H9 (cell line): ENCODE measurements around the gene FASTKD1. TPM values are rescaled to one million over a fixed set of nuclear protein-coding genes. Genes with fewer than 3 reads are reported as not detected.

ENCODE experiments used
- DNase-seq: peaks from one replicate; pipeline ENCODE4 v3.0.0-alpha.2; 2017
- H2AFZ ChIP-seq: one replicate; pipeline ENCODE4 v1.6.1; 2013; ENCODE audit warnings: mild to moderate bottlenecking, low read length, control low read depth, moderate library complexity
- H2AK5ac ChIP-seq: 2 replicates; pipeline ENCODE4 v1.6.1; 2013; ENCODE audit warnings: low read length, control low read depth, mixed read lengths; ENCODE audit not compliant: insufficient read length
- H2BK120ac ChIP-seq: one replicate; pipeline ENCODE4 v1.6.1; 2013; ENCODE audit warnings: low read depth, mild to moderate bottlenecking, low read length, control low read depth, inconsistent platforms; ENCODE audit not compliant: poor library complexity, severe bottlenecking
- H2BK12ac ChIP-seq: 2 replicates; pipeline ENCODE4 v1.6.1; 2013; ENCODE audit warnings: low read length, control low read depth, mixed read lengths, low read depth; ENCODE audit not compliant: insufficient read length
- H2BK15ac ChIP-seq: 2 replicates; pipeline ENCODE4 v1.6.1; 2013; ENCODE audit warnings: low read depth, low read length, control low read depth
- H2BK20ac ChIP-seq: one replicate; pipeline ENCODE4 v1.6.1; 2013; ENCODE audit warnings: low read depth, mild to moderate bottlenecking, low read length, control low read depth, inconsistent platforms; ENCODE audit not compliant: poor library complexity, severe bottlenecking
- H2BK5ac ChIP-seq: 2 replicates; pipeline ENCODE4 v1.6.1; 2013; ENCODE audit warnings: low read length, control low read depth, mixed read lengths; ENCODE audit not compliant: insufficient read length
- H3K14ac ChIP-seq: 2 replicates; pipeline ENCODE4 v1.6.1; 2013; ENCODE audit warnings: low read length, control low read depth; ENCODE audit not compliant: insufficient read depth
- H3K18ac ChIP-seq: 2 replicates; pipeline ENCODE4 v1.6.1; 2013; ENCODE audit warnings: low read depth, mild to moderate bottlenecking, mixed read lengths, low read length, control low read depth; ENCODE audit not compliant: insufficient read length
- H3K23ac ChIP-seq: 2 replicates; pipeline ENCODE4 v1.6.1; 2013; ENCODE audit warnings: low read length, control low read depth, mixed read lengths, low read depth; ENCODE audit not compliant: insufficient read length
- H3K23me2 ChIP-seq: 2 replicates; pipeline ENCODE4 v1.6.1; 2013; ENCODE audit warnings: low read depth, mild to moderate bottlenecking, mixed read lengths, low read length, control low read depth; ENCODE audit not compliant: insufficient read length, poor library complexity, severe bottlenecking
- H3K27ac ChIP-seq: 2 replicates; pipeline ENCODE4 v1.5.1; 2013; ENCODE audit warnings: low read length, control low read depth, mixed read lengths, low read depth; ENCODE audit not compliant: insufficient read length
- H3K27me3 ChIP-seq: 2 replicates; pipeline ENCODE4 v1.6.1; 2013; ENCODE audit warnings: low read length, control low read depth, inconsistent platforms; ENCODE audit not compliant: insufficient read depth
- H3K4ac ChIP-seq: 2 replicates; pipeline ENCODE4 v1.6.1; 2013; ENCODE audit warnings: low read depth, mild to moderate bottlenecking, control low read depth, inconsistent platforms, low read length, moderate library complexity
- H3K4me1 ChIP-seq: 2 replicates; pipeline ENCODE4 v1.6.1; 2013; ENCODE audit warnings: low read length, control low read depth, inconsistent platforms; ENCODE audit not compliant: insufficient read depth
- H3K4me2 ChIP-seq: 2 replicates; pipeline ENCODE4 v1.6.1; 2013; ENCODE audit warnings: low read length, control low read depth, mixed read lengths; ENCODE audit not compliant: insufficient read length, insufficient read depth
- H3K56ac ChIP-seq: 2 replicates; pipeline ENCODE4 v1.6.1; 2013; ENCODE audit warnings: low read depth, mild to moderate bottlenecking, mixed read lengths, low read length, control low read depth; ENCODE audit not compliant: insufficient read length
- H3K79me1 ChIP-seq: 2 replicates; pipeline ENCODE4 v1.6.1; 2013; ENCODE audit warnings: low read depth, mild to moderate bottlenecking, moderate library complexity, low read length, control low read depth, inconsistent platforms; ENCODE audit not compliant: insufficient read depth, poor library complexity, severe bottlenecking
- H3K79me2 ChIP-seq: 2 replicates; pipeline ENCODE4 v1.6.1; 2013; ENCODE audit warnings: low read length, control low read depth, inconsistent platforms; ENCODE audit not compliant: insufficient read depth
- H3K9ac ChIP-seq: 2 replicates; pipeline ENCODE4 v1.6.1; 2013; ENCODE audit warnings: low read length, control low read depth, mixed read lengths; ENCODE audit not compliant: insufficient read length; ENCODE audit errors: extremely low read depth
- H3K9me3 ChIP-seq: one replicate; pipeline ENCODE4 v1.6.1; 2013; ENCODE audit warnings: low read depth, low read length, inconsistent platforms; ENCODE audit not compliant: control insufficient read depth
- H3T11ph ChIP-seq: one replicate; pipeline ENCODE4 v1.6.1; 2013; ENCODE audit warnings: mild to moderate bottlenecking, low read length, control low read depth, inconsistent platforms
- H4K20me1 ChIP-seq: one replicate; pipeline ENCODE4 v1.6.1; 2013; ENCODE audit not compliant: control insufficient read depth, insufficient read length, insufficient read depth
- H4K5ac ChIP-seq: 2 replicates; pipeline ENCODE4 v1.6.1; 2013; ENCODE audit warnings: low read depth, mild to moderate bottlenecking, mixed read lengths, low read length, control low read depth; ENCODE audit not compliant: insufficient read length
- H4K8ac ChIP-seq: replicated peaks from 2 replicates; pipeline ENCODE4 v1.6.1; 2013; ENCODE audit warnings: low read length, control low read depth, mixed read lengths, low read depth; ENCODE audit not compliant: insufficient read length
- H4K91ac ChIP-seq: 2 replicates; pipeline ENCODE4 v1.6.1; 2013; ENCODE audit warnings: low read depth, mild to moderate bottlenecking, moderate library complexity, mixed read lengths, low read length, control low read depth; ENCODE audit not compliant: insufficient read length
- H3K27ac Mint-ChIP-seq, 3 experiments: 2 replicates in 2 of 3; 3 replicates in 1 of 3; pipeline ENCODE4 v1.8.0; 2020 to 2021; ENCODE audit warnings: mixed read lengths in 3 of 3, mild to moderate bottlenecking in 1 of 3, moderate library complexity in 1 of 3
- H3K27me3 Mint-ChIP-seq: 2 replicates; pipeline ENCODE4 v1.8.0; 2021; ENCODE audit warnings: low read depth, mild to moderate bottlenecking, moderate library complexity, mixed read lengths
- H3K36me3 Mint-ChIP-seq, 3 experiments: 2 replicates in 2 of 3; 3 replicates in 1 of 3; pipeline ENCODE4 v1.8.0; 2020 to 2021; ENCODE audit warnings: low read depth in 3 of 3, mixed read lengths in 3 of 3; ENCODE audit not compliant: insufficient read depth in 1 of 3
- H3K4me1 Mint-ChIP-seq, 2 experiments: 2 replicates each; pipeline ENCODE4 v1.8.0; 2020; ENCODE audit warnings: mixed read lengths in 2 of 2
- H3K4me3 Mint-ChIP-seq, 2 experiments: 2 replicates in 1 of 2; 3 replicates in 1 of 2; pipeline ENCODE4 v1.8.0; 2020 to 2021; ENCODE audit warnings: mild to moderate bottlenecking in 2 of 2, mixed read lengths in 2 of 2, moderate library complexity in 1 of 2
- H3K9me3 Mint-ChIP-seq, 2 experiments: 2 replicates in 1 of 2; 3 replicates in 1 of 2; pipeline ENCODE4 v1.8.0; 2020; ENCODE audit warnings: mild to moderate bottlenecking in 2 of 2, mixed read lengths in 2 of 2, moderate library complexity in 1 of 2
- WGBS: extraction: QIAGEN DNeasy Blood & Tissue Kit; methylation state at CpG from one replicate; pipeline ENCODE4 v1.1.7; 2013; ENCODE audit warnings: missing lambda C conversion rate, low lambda C conversion rate, mixed read lengths; ENCODE audit not compliant: insufficient read length; ENCODE audit errors: extremely low coverage; 5-methylcytosine and 5-hydroxymethylcytosine counted together
- total RNA-seq: library from RNA; stranded (reverse); gene quantifications from 2 replicates; pipeline ENCODE4 v1.2.1, GENCODE V29; 2021
- TF ChIP-seq, protein P1 (sequence below): fragments of 200-600 bp; sonication (generic); conservative IDR thresholded peaks from 3 replicates; pipeline ENCODE4 v1.8.0; 2021; ENCODE audit warnings: antibody characterized with exemption, mild to moderate bottlenecking

Gene FASTKD1
- total RNA-seq, 1 experiment from 2014 or later = 47.6 TPM

DNA sequence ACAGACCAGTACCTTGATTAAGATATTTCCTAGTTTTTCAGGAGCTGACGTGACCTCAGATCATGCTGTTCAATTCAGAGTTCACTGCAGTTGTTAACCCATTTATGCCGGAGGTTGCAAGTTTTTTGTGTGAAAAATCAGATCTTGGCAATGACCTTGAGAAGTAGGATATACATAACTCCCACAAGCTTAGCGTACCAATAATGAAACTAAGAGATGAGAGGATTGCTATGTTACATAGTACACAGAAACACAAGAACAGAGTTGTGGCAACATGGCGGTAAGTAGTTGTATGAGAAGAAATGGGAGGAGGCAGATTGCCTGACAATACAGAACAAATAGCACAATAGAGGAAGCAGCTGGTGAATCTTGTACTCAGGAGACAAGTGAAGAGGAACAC lies 49.6 kb upstream of the FASTKD1 start:
- Histone ChIP-seq H3K4me2 (no peak overlapping the region), H4K20me1 (no peaks in the 10 kb centered on the region), H3K23ac (no peak overlapping the region), H3K27me3 (no peaks in the 10 kb centered on the region), H3K79me1 (no peaks in the 10 kb centered on the region), H3K18ac (no peak overlapping the region), H3K4ac (no peak overlapping the region), H3K4me1 (no peaks in the 10 kb centered on the region), H2AK5ac (no peak overlapping the region), H3T11ph (no peak overlapping the region), H4K8ac (no peak overlapping the region), H2BK5ac (no peak overlapping the region), H3K9me3 (no peaks in the 10 kb centered on the region), H2BK20ac (no peak overlapping the region), H3K79me2 (no peaks in the 10 kb centered on the region), H2BK15ac (no peak overlapping the region), H2BK12ac (no peak overlapping the region), H2AFZ (no peak overlapping the region), H3K14ac (no peak overlapping the region), H4K91ac (no peak overlapping the region), H2BK120ac (no peak overlapping the region), H3K9ac (no peak overlapping the region), H3K23me2 (no peaks in the 10 kb centered on the region), H3K27ac (no peak overlapping the region), H3K56ac (no peak overlapping the region), H4K5ac (no peak overlapping the region)
- Mint-ChIP-seq H3K27me3 (no peaks in the 10 kb centered on the region), H3K4me1 (no peaks in the 10 kb centered on the region), H3K27ac (no peak overlapping the region), H3K9me3 (no peaks in the 10 kb centered on the region), H3K4me3 (no peak overlapping the region), H3K36me3 (peaks cover 6 to 63% (median 31%) of the 10 kb centered on the region in 3 experiments; a peak in 6 of 7 replicates)
- TF ChIP-seq, protein P1, sequence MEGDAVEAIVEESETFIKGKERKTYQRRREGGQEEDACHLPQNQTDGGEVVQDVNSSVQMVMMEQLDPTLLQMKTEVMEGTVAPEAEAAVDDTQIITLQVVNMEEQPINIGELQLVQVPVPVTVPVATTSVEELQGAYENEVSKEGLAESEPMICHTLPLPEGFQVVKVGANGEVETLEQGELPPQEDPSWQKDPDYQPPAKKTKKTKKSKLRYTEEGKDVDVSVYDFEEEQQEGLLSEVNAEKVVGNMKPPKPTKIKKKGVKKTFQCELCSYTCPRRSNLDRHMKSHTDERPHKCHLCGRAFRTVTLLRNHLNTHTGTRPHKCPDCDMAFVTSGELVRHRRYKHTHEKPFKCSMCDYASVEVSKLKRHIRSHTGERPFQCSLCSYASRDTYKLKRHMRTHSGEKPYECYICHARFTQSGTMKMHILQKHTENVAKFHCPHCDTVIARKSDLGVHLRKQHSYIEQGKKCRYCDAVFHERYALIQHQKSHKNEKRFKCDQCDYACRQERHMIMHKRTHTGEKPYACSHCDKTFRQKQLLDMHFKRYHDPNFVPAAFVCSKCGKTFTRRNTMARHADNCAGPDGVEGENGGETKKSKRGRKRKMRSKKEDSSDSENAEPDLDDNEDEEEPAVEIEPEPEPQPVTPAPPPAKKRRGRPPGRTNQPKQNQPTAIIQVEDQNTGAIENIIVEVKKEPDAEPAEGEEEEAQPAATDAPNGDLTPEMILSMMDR = no peak
- DNase-seq = no peak
- WGBS = no CpG with 5 or more reads among the region's 4 CpGs
